GM12878 (cell line): ENCODE data around the gene RALGAPA1. TPM values are rescaled to one million over a fixed set of nuclear protein-coding genes. Genes with fewer than 3 reads are reported as not detected.

ENCODE experiments used
- ATAC-seq: fragments of 200-7000 bp; cut with Tn5 transposase; 3 replicates; pipeline ENCODE4 v1.9.1; 2020; ENCODE audit warnings: mild to moderate bottlenecking, moderate library complexity
- BruUV-seq: library from RNA; stranded (reverse); fragments of 400-500 nt; replicated peaks from 2 replicates; lab custom pipeline; 2021; lab: Mats Ljungman, UMichigan
- CTCF ChIA-PET: fragments of 300-600 bp; sonication (Branson Sonifier 250); formaldehyde crosslinking; extraction: SDS; loops from one replicate; lab custom pipeline; 2021; ENCODE audit warnings: inconsistent platforms; lab: Yijun Ruan, JAX
- POLR2A ChIA-PET: fragments of 350-600 bp; formaldehyde crosslinking; extraction: SDS; loops from one replicate; lab custom pipeline; 2021; ENCODE audit warnings: inconsistent platforms; lab: Charles Lee
- RAD21 ChIA-PET: fragments of 300-600 bp; sonication (Branson Sonifier 250); formaldehyde crosslinking; loops from one replicate; lab custom pipeline; 2023; ENCODE audit warnings: antibody characterized with exemption; ENCODE audit not compliant: unreplicated experiment; lab: Charles Lee
- SMC1A ChIA-PET: fragments of 300-600 bp; sonication (Branson Sonifier 250); formaldehyde crosslinking; loops from one replicate; lab custom pipeline; 2023; ENCODE audit not compliant: unreplicated experiment, uncharacterized antibody; lab: Charles Lee
- DNase-seq: peaks from one replicate; pipeline ENCODE4 v3.0.0-alpha.2; 2011; ENCODE audit warnings: low read depth, low spot score
- FAIRE-seq: peaks from 3 replicates; lab custom pipeline; 2011; peaks lifted over from hg19 to GRCh38; lab: Jason Lieb, UNC
- H2AFZ ChIP-seq: 2 replicates; pipeline ENCODE4 v1.6.0; 2011; ENCODE audit warnings: low read depth, low read length, control low read depth; ENCODE audit not compliant: control insufficient read depth
- H3K27ac ChIP-seq: 2 replicates; pipeline ENCODE4 v1.5.1; 2011; ENCODE audit warnings: control low read depth; ENCODE audit not compliant: control insufficient read depth, insufficient read depth
- H3K27me3 ChIP-seq, 2 experiments: replicated peaks in 1 of 2; 2 replicates each; pipeline versions ENCODE4 v1.6.0 to v1.6.1; 2011; ENCODE audit warnings: low read length in 1 of 2; ENCODE audit not compliant: control insufficient read depth in 2 of 2, insufficient read depth in 2 of 2
- H3K36me3 ChIP-seq, 2 experiments: 2 replicates each; pipeline ENCODE4 v1.5.1; 2011; ENCODE audit warnings: low read length in 1 of 2; ENCODE audit not compliant: control insufficient read depth in 2 of 2, insufficient read depth in 2 of 2
- H3K4me1 ChIP-seq: 2 replicates; pipeline ENCODE4 v1.6.1; 2011; ENCODE audit warnings: mild to moderate bottlenecking, low read length, moderate library complexity, mixed read lengths; ENCODE audit not compliant: control insufficient read depth, insufficient read depth
- H3K4me2 ChIP-seq: 2 replicates; pipeline ENCODE4 v1.6.0; 2011; ENCODE audit warnings: control low read depth; ENCODE audit not compliant: control insufficient read depth, insufficient read depth
- H3K4me3 ChIP-seq: fragments of 200-600 bp; sonication (generic); 2 replicates; pipeline ENCODE4 v1.5.1; 2016
- H3K79me2 ChIP-seq: 2 replicates; pipeline ENCODE4 v1.6.0; 2011; ENCODE audit warnings: low read length; ENCODE audit not compliant: control insufficient read depth, insufficient read depth
- H3K9ac ChIP-seq: 2 replicates; pipeline ENCODE4 v1.8.0; 2011; ENCODE audit warnings: low read length, control low read depth, mixed read lengths; ENCODE audit not compliant: control insufficient read depth, insufficient read depth
- H3K9me3 ChIP-seq: replicated peaks from 3 replicates; pipeline ENCODE4 v1.5.1; 2011; ENCODE audit warnings: mild to moderate bottlenecking, low read length; ENCODE audit not compliant: control insufficient read depth, insufficient read depth
- H4K20me1 ChIP-seq: 2 replicates; pipeline ENCODE4 v1.6.0; 2011; ENCODE audit not compliant: control insufficient read depth, insufficient read depth
- BHLHE40 ChIP-seq, 2 experiments: fragments of 450-650 bp in 1 of 2; IDR thresholded peaks; 2 replicates each; pipeline ENCODE4 v1.6.1; 2011 to 2017; ENCODE audit warnings: low read depth in 2 of 2, borderline replicate concordance in 1 of 2, improper control_type of control experiment in 1 of 2, low read length in 1 of 2, mild to moderate bottlenecking in 1 of 2
- CHD1 ChIP-seq: IDR thresholded peaks from 2 replicates; pipeline ENCODE4 v1.6.1; 2012; ENCODE audit warnings: low read depth, low read length, improper control_type of control experiment
- CTCF ChIP-seq, 3 experiments: IDR thresholded peaks in 2 of 3; conservative IDR thresholded peaks in 1 of 3; 2 replicates each; pipeline ENCODE4 v1.5.1; 2011; ENCODE audit warnings: low read depth in 3 of 3, low read length in 3 of 3, mild to moderate bottlenecking in 3 of 3, control low read depth in 2 of 3, moderate library complexity in 2 of 3, inconsistent platforms in 1 of 3, mixed read lengths in 1 of 3; ENCODE audit not compliant: control insufficient read depth in 2 of 3, insufficient read depth in 1 of 3; ENCODE audit errors: extremely low read depth in 1 of 3
- JUNB ChIP-seq: IDR thresholded peaks from 2 replicates; pipeline ENCODE4 v1.6.1; 2016; ENCODE audit warnings: antibody characterized with exemption, mild to moderate bottlenecking
- RAD21 ChIP-seq: IDR thresholded peaks from 2 replicates; pipeline ENCODE4 v1.6.1; 2011; ENCODE audit warnings: mild to moderate bottlenecking, low read depth, low read length, moderate library complexity; ENCODE audit not compliant: insufficient read depth
- SMARCA5 ChIP-seq: fragments of 450-650 bp; IDR thresholded peaks from 2 replicates; pipeline ENCODE4 v1.6.1; 2017; ENCODE audit warnings: mild to moderate bottlenecking
- SMC3 ChIP-seq: IDR thresholded peaks from 2 replicates; pipeline ENCODE4 v1.6.1; 2011; ENCODE audit warnings: low read length, improper control_type of control experiment, borderline replicate concordance
- ZNF217 ChIP-seq: fragments of 450-650 bp; IDR thresholded peaks from 2 replicates; pipeline ENCODE4 v1.6.1; 2017; ENCODE audit warnings: antibody characterized with exemption, mild to moderate bottlenecking
- WGBS: methylation state at CpG from one replicate; pipeline ENCODE4 v1.1.6; 2016; ENCODE audit warnings: low lambda C conversion rate; ENCODE audit not compliant: insufficient replicate concordance, insufficient coverage; ENCODE audit errors: missing lambda C conversion rate; 5-methylcytosine and 5-hydroxymethylcytosine counted together
- in situ Hi-C: fragments of 300-500 bp; cut with MboI; formaldehyde crosslinking; loops from 9 replicates; pipeline ENCODE4 v1.14.3; 2018; ENCODE audit warnings: mixed read lengths
- intact Hi-C: fragments of 100-400 bp; cut with micrococcal nuclease; formaldehyde crosslinking; loops from one replicate; pipeline ENCODE4 v1.14.2; 2022; ENCODE audit not compliant: unreplicated experiment
- polyA plus RNA-seq, 11 experiments: library from polyadenylated mRNA; depleted of rRNA in 4 of 11; unstranded in 6 of 11; stranded (reverse) in 5 of 11; fragments of >200 nt; fragmentation: Nextera tagmentation in 4 of 11; fragmentation: Illumina TruSeq in 1 of 11; extraction: Ambion mirVana in 4 of 11; extraction: Trizol in 1 of 11; gene quantifications; 1 replicate in 1 of 11; 2 replicates in 10 of 11; pipeline versions ENCODE4 v1.2.1 to v1.2.3, GENCODE V29; 2011 to 2016; ENCODE audit warnings: inconsistent platforms in 2 of 11, missing spikeins in 2 of 11, low read depth in 1 of 11
- total RNA-seq, 4 experiments: library from RNA; depleted of rRNA in 3 of 4; stranded (reverse); fragments of >200 nt in 3 of 4; fragmentation: Illumina TruSeq in 1 of 4; extraction: Trizol in 1 of 4; gene quantifications; 2 replicates each; pipeline versions ENCODE4 v1.2.1 to v1.2.3, GENCODE V29; 2013 to 2021

Gene RALGAPA1
- total and polyA plus RNA-seq, 10 of the 15 experiments (the other 5 are each of a cell fraction or from before 2014, with no cell fraction given): 5.6 to 26.7 (median 14.7) TPM

GRCh38 chr14:35818346-35819115 lies 9.4 kb upstream of the RALGAPA1 start (continued):
- TF ChIP-seq BHLHE40 (IDR thresholded peaks at IDR 0.05; ENCODE audit: borderline replicate concordance in 1 of 2, low read depth in 2 of 2, low read length in 1 of 2): no peak
- TF ChIP-seq CHD1: no peak
- TF ChIP-seq, all 136 proteins: peak for 3

- FAIRE-seq (peak; percentile 83), ATAC-seq (peak; percentile 96), DNase-seq (no peak)
- no peak overlapping the region for H2AFZ ChIP-seq
- in situ Hi-C loops (no loop called here), intact Hi-C loops (loop anchor here (2.0 kb wide), 1 partner anchor 392 kb away; no protein-coding TSS in a partner anchor)
- ChIA-PET CTCF (interaction anchor here (0.6 to 5.6 kb wide), 22 partner anchors 8 to 691 kb away, joined by 3 to 56 read pairs (median 4); partner anchors contain the start of gene BRMS1L), POLR2A (no interaction called here), SMC1A (interaction anchor here (1.5 to 1.6 kb wide), 2 partner anchors 13 to 375 kb away, joined by 4 to 7 read pairs; no protein-coding TSS in a partner anchor), RAD21 (interaction anchor here (1.0 to 1.2 kb wide), 3 partner anchors 19 to 398 kb away, joined by 3 read pairs; no protein-coding TSS in a partner anchor)
- no peaks in the 10 kb centered on the region for H3K79me2 ChIP-seq
- BruUV-seq: no TSS peak
- H3K27ac ChIP-seq: no peak overlapping the region
- no peaks in the 10 kb centered on the region for H3K27me3 ChIP-seq
- H3K4me2 ChIP-seq: no peak overlapping the region
- no peaks in the 10 kb centered on the region for H4K20me1 ChIP-seq
- H3K9ac ChIP-seq: no peak overlapping the region
- H3K4me3 ChIP-seq: no peak overlapping the region
- no peaks in the 10 kb centered on the region for H3K9me3 ChIP-seq
- no peaks in the 10 kb centered on the region for H3K36me3 ChIP-seq
- H3K4me1 ChIP-seq: no peaks in the 10 kb centered on the region
- 35% methylated on average over 3 of the region's 3 CpGs for WGBS
- TF ChIP-seq SMC3 (peak; percentile 27; the same call in 1 of the 2 replicates), RAD21 (peak; percentile 58), CTCF (IDR thresholded peaks at IDR 0.05 in 2 of 3, conservative IDR thresholded peaks at IDR 0.05 in 1 of 3; ENCODE audit: control insufficient read depth in 2 of 3, extremely low read depth in 1 of 3, insufficient read depth in 1 of 3, low read depth in 3 of 3, low read length in 3 of 3) (peak; percentile 62 to 87 (median 73)), SMARCA5 (peak; percentile 60; the same call in 1 of the 2 replicates), ZNF217 (no peak), JUNB (no peak)
Measured at GRCh38 chr14:35814371-35815005, 5.4 kb upstream of the RALGAPA1 start.
